HG03045 (cell line): ENCODE results near the gene PHLDA2.
A peak's percentile ranks its signal among the peaks of the same experiment; 100 is the strongest.
"Not testable (repeated sequence)": the region's sequence is repeated elsewhere in the genome, so short reads cannot be mapped to it uniquely, and the experiment has no call there.

Experiments
- ATAC-seq: cut with Tn5 transposase; IDR thresholded peaks from one replicate; pipeline ENCODE4 v1.9.1; 2021; ENCODE audit warnings: mild to moderate bottlenecking, moderate library complexity; ENCODE audit not compliant: unreplicated experiment

The PHLDA2 gene

DNA sequence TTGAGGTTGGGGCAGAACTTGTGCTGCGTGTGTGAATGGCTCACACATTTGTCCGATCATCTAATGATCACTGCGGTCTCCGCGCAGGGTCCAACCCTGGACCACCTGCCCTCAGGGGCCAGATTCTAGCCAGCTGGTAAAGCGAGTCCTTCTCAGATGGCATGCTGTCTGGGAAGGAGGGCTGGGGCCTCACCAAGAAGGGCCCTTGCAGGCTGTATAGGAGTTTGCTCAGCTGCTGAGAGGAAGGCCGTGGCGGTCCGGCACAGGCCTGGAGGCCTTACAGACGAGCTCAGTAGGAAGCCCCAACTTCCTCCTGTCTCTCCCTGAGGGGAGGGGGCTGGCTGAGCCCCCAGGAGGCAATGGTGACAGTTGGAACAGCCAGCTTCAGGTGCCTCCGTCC, 13.7 kb downstream of the PHLDA2 start:
- no peak for ATAC-seq

DNA sequence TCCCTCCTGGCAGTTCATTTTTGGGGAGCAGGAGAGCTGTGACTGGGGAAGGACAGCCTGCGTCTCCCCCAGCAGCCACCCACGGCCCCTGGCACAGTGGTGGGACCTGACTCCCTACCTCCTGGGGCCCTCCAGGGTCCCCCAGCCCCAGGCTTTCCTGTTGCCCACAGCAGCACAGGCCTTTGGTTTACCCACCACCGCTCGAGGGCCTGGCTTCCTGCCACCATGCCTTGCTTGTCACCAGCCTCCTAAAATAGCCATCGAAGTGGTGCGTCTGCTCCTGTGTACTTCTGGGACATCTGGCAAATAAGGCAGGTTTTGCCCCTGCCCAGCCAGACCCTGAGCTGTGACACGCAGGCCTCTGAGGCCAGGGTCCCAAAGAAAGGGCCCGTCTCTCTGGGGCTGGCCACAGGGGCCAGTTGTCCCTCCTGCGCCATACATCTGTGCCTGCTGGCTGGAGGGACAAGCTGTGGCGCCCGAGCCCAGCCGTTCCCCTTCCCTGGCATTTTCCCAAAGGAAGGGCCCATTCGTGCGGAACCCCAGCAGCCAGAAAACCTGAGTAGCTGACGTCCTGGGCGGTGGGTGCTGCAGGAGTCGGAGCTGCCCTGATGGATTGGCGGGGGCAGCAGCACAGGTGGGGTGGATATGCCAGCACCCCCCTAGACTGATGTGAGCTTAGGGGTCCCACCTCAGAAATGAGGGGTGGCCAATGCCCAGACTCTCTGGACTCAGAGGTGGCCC, 14.6 kb downstream of the PHLDA2 start:
- ATAC-seq: no peak

DNA sequence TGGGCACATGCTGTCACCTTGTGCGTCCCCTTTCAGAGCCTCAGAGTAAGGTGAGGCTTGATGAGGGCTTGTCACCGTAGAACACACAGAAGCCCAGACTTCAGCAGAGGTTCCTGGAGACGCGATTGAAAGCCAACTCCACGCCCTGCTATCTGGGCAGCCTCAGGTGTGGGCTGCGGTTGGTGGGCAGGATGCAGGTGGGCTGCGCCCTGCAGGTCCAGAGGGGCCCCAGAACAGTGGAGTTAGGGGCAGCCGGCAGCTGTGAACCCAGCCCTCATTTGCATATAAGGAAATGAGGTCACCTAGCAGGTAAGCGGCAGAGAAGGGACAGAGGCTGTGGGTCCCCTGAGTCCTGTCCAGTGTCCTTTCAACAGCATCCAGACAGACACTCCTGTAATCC, 15.4 kb downstream of the PHLDA2 start:
- no peak for ATAC-seq

DNA sequence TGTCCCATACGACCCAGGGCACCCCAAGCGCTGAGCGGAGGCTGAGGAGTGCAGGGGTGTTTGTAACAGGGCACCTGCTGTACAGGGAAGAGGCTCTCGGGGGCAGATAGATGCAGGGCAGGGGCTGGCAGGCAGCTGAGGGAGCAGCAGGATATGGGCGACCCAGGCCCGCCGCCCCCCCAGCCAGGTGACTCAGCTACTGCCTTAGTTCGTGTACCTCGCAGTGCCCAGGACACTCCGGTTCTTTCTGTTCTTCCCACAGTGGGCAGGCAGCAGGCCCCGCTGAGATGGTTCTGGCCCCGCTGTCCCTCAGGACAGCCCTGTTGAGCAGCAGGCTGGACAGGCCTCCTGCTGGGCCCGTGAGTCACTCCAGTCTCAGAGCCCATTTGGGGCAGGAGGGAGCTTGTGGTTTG, 16.2 kb downstream of the PHLDA2 start:
- ATAC-seq: no peak

DNA sequence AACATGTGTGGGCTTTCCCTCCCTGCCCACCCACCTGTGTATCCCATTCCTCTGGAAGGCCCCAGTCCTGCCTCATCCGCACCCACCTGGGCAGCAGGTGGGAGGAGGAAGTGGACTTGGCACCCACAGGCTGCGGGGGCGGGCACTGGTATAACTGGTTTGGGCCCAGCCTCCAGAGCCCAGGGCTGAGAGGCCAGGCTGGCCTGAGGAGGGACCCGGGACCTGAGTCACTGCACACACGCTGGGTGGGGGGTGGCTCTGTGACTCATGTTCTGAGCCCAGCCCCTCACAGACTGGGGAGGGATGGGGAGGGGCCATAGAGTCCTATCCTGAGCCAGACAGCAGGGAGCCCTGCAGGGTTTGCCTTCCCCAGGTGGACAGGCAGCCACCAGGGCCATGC, 16.7 kb downstream of the PHLDA2 start:
- no peak for ATAC-seq

DNA sequence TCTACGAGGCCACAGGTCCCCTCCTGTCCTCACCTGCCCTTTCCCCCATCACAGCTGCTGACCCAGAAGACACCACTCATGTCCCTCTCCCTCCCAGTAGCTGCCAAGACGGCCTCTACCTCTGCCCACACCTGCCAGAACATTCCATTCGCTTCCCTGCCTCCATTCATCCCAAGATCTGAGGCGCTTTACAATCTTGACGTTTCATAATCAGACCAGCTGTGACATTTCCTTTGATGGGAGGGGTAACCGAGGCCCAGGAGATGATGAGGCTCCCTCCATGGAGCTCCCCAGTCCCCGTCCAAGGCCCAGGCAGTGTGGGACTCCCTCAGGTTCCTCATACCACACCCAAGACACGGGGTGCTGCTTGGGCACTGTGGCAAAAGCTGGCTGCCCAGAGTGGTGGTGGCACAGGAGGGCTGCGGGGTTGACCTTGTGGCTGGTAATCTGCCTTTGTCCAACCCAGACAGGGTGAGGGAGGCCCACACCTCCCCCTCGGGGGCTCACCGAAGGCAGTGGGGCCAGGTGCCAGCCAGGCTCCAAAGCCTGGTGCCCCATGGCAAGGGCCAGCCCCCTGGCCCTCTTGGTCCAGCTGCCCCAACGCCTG, 17.3 kb downstream of the PHLDA2 start:
- ATAC-seq: no peak

DNA sequence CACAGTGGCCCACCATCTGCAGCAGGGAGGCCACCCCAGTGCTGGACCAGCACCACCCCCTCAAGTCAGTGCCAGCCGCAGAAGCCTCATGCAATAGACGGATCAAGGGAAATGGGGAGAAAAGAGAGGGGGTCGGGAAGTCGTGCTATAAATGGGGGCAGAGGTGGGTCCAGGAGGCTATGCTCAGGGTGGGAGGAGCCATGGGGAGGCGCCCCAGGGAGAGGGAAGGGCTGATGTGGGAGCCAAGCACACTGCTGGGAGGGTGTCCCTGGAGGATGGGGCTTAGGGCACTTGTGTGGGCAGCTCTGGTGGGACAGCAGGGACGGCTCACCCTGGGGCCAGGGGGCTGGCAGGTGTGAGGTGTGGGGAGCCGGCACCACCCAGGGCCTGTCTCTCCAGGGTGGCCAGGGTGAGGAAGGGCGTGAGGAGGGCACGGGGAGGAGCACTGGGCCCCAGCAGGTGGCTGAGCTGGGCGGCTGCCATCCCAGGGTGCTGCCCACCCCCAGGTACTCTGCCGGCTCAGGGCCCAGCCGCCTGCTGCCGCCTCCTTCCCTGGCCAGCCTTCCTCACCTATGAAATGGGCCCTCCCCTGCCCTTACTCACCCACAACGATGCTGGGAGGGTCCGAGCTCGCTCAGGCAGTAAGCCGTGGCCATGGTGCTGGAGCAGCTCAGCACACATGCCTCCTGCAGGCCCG, 18.0 kb downstream of the PHLDA2 start:
- ATAC-seq: no peak

DNA sequence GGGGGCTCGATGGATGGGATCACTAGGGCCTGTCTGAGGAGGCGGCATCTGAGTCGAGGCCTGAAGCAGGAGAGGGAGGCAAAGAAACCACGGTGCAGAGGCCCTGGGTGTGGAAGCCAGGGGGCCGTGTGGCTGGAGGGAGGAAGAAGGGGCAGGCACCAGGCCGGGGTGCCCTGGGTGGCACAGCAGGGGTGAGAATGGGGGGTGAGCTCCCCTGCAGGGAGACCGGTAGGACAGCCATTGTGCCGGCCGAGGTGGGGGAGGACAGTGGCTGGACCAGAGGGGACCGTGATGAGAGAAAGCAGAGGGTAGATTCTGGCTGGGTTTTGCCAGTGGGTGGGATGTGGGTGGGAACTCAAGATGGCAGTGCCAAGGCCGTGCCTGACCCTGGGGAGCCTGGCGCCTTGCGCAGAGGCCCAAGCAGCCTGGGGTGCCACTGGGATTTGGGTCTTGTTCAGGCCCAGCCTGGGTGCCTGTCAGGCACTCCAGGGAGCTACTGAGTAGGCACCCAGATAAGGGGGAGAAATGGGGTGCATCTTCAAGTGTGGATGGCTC, 18.7 kb downstream of the PHLDA2 start:
- ATAC-seq: no peak

DNA sequence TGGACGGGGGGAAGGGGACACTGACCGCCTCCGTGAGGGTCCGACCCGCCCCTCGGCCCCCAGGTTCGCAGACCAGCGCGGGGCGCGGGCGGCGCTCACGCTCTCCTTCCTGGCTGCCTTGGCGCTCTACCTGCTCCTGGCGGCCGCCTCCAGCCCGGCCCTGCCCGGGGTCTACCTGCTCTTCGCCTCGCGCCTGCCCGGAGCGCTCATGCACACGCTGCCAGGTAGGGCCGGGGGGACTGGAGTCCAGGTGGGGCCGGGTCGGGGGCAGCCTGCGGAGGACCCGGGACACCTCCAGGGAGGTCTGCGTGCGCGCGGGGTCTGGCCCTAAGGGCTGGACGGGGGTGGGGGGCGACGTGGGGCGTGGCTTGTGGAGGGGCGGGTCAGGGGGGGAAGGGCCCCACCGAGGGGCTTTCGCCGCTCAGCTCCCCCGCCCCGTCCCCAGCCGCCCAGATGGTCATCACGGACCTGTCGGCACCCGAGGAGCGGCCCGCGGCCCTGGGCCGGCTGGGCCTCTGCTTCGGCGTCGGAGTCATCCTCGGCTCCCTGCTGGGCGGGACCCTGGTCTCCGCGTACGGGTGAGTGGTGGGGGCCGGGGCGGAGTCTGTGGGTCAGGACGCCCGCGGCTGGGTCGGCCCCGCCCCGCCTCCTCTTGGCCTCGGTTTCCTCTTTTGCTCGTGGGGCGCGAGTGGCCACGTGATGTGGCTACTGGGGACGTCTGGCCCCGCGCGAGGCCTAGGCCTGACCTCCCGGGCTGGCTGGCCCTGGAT, 19.9 kb downstream of the PHLDA2 start:
- no peak for ATAC-seq

DNA sequence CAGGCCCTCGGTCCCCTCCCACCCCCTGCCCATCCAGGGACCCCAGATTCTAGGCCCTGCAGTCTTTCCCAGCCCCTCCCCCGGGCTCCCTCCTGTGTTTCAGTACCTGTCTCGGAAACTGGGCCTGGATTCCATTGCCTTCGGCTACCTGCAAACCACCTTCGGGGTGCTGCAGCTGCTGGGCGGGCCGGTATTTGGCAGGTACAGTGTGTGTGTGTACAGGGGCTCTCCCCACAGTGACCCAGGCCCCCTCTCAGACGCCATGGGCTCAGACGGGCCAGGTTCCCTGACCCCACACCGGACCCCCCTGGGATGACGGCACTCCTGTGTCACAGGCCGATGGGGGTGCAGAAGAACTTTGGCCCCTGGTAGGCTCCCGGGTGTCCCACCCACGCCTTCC, 21.1 kb downstream of the PHLDA2 start:
- no peak for ATAC-seq

DNA sequence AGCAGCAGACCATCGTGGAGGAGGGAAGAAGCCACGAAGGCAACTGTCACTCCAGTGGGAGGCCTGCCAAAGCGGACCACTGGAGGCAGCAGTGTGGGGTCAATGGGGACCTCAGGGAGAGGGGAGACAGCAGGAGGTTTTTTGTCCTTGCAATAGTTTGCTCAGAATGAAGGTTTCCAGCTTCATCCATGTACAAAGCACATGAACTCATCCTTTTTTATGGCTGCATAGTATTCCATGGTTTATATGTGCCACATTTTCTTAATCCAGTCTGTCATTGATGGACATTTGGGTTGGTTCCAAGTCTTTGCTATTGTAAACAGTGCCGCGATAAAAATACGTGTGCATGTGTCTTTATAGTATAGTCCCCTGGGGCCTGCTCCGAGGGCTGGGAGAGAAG, 23.9 kb downstream of the PHLDA2 start:
- not testable (repeated sequence) for ATAC-seq

DNA sequence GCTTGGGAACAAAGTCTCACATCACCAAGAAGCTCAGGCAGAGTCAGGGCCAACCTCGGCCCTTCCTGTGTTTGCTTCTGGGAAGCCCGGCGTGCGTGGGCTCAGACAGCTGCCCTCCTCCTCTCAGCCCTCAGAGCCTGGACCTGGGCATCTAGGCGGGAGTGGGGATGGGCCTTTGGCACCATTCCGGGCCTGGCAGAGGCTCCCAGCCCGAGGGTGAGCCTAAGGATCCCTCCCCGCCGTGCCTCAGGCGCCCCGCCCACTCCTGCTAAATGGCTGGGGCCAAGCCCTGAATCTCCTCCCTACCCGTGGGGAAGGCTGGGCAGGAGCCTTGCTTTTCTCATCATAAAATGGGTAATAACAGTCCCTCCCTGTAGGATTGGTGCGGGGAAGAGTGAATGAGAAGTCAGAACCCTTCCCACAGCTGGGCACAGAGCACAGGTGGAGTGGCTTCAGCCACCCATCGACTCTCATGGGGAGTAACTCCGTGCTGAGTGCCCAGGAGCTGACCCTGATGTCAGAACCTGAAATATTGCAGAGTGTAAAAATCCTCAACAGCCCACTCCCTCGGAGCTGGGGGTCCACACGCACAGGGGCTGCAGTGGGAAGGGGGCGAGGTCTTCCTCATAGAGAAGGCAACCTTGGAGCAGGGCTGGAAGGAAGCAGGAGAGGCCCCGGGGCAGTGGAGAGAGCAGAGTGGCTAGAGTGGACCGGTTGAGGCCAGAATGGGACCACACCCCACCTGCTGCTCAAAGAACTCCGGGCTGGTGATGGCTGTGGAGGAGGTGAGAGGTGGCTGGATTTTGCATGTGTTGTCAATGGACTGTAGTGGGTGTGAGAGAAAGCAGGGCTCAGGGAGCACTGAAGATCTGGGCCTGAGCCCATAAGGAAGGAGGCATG, 24.8 kb downstream of the PHLDA2 start:
- no peak for ATAC-seq

DNA sequence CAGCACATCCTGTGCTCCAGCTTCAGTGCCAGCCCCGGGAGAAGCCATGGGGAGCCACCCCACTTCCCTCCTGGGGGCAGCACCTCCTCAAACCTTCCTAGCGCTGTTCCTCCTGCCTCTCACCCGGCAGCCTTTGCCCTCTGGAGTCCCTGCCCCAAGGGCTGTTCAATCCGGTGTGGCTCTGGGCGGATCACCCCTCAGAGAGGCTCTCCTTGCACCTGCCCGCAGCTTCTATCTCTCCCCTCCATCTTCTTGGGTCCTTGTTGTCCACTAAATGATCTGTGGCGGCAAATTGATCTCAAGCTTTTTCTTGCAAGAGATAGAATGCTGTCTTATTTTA, 25.6 kb downstream of the PHLDA2 start:
- no peak for ATAC-seq

DNA sequence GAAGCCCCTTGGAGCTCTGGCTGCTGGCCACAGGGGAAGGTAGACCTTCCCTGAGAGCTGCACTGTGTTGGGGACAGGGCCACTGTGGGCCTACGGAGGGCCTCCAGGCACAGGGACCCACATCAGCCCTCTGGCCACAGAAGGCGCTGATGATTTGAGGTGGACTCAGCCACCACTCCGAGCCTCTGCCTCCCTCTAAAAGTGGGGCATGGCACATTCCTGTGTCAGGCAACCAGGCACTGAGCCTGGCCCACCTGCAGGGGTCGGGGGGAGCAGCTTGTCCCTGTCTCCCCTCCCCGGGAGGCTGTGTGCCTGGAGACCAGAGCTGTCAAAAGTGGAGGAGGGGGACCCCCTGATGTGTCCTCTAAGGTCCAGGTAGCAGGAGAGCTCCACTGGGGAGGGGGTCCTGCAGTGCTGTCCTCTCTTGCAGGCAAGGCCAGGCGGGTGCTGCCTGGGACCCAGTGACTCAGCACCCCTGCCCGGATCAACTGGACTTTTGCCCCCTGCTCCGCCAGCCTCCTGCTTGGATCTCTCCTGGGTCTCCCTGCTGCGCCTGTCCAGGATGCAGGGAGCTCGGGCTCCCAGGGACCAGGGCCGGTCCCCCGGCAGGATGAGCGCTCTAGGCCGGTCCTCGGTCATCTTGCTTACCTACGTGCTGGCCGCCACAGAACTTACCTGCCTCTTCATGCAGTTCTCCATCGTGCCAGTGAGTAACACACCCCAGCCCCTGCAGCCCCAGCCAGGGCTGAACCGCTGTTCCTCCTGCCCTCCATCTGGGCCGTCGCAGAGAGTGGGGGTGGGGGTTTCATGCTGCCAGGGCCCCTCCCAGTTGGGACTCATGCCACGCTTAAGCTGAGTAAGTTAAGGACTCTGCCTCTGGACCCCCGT, 26.2 kb downstream of the PHLDA2 start:
- no peak for ATAC-seq

DNA sequence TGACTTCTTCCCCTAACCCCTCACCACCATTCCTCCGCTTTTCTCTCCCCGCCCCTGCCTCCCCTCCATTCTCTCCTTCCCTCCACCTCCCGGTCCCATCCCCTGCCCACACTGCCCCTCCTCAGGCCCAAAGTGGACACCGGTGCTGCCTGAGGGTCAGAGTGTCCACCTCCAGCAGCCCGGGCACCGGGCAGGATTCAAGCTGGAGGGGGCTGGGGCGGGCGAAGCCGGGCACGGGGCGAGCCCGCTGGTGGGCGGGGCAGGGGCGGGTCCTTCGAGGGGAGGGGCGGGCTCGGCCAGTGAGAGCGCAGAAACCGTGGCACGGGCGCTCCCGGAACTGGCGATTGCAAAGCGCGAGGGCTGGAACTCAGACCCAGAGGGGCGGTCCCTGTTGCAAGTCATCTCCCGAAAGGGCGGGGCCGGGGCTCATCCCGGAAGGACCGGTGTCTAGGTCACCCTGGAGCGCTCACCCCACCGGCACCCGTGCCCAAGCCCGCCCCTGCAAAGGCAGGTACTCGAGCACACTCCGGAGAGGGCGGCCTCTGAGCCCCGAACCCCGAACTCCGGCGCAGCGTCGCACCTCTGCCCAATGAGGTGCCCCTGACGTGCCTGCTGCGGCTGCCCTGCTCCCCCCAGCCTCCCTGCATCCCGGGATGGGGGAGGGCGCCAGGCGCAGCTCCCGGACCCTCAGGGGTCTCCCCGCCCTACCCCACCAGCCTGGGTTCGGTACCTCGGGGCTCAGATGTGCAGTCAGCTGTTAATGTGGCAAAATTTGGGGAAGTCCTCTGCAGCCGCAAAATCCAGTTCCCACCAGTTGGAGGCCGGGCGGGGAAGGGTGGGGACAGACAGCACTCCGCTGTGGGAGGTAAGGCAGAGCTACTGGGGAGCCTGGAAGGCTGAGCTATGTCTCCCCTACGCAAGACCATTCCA, 27.1 kb downstream of the PHLDA2 start:
- ATAC-seq: peak; percentile 96

DNA sequence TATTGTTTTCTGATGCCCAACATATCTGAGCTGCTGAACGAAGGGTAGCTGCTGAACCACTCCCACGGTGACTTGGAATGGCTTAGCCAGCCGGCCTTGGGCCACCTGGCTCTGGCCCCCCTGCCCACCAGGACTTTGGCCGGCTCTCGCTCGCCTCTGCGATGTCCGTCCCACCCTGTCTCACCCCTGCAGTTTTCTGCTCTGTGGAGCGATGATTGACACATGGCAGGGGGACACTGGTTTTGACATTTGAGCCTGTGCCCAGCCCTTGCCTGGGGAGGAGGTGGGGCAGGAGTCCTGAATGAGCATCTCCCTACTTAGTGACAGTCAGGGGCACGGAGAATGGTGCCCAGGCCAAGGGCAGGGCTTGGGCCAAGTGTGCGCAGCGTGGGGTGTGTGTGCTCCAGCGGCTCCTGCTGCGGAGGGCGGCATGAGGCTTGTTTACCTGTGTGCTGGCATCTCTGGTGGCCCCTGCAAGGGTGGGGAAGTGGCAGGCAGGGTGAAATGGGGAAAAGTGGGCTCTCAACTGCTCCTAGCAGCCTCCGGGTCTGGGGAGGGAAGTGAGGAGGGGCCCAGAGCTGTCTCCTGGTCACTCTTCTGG, 27.9 kb downstream of the PHLDA2 start:
- no peak for ATAC-seq

DNA sequence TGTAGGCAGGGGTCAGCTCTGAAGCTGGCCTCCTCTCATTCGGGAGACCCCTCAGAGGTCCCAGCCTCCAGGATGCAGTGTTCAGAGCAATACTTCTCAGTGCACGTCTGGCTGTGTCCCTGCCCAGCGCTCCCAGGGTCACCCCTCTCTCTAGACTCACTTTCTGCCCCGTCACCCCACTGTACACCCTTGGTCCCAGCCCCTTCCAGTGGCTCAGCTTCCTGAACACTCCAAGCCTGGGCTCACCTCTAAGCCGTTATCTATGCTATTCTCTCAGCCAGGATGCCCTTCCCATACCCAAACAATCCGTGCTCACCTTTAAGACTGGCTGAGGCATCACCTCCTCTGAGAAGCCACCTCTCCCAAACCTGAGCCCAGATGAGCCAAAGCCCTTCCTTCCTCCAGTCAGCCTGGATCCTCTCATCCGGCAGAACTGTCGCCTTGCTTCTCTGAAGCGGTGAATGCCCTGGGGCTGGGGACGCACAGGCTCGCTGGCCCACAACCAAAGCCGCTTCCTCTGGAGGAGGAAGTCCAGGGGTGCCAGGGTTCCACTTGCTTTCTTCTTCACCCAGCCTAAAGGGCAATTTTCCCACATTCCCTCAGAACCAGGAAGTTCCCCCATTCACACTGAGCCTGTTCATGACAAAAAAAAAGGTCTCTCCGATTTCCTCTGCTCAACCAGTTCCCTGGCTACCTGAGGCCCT, 30.0 kb downstream of the PHLDA2 start:
- ATAC-seq: no peak
